ENCODE results near the gene COL6A1.

DNA sequence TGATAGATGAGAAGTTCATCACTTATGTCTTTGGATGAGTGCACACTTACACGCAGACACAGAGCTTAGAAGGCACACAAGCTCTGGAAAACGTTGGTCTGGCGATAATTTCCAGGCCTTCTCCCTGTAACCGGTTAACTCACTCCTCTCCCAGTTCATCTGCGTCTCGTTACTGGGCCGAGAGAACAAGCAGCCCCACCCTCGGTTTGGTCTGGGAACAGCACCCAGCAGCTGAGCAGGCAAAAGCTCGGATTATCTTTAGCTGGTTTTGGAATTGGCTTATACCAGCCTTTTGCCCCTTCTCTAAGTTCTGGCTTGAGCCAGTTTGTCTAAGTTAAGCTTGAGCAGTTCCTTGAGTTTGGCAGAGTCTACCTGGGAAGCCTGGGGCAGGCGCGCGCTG lies 27.3 kb upstream of the COL6A1 start:
- no peak for TF ChIP-seq POLR2AphosphoS5 (IDR thresholded peaks at IDR 0.05)
- no peak for TF ChIP-seq CTCF (IDR thresholded peaks at IDR 0.05 in 8 of 11, conservative IDR thresholded peaks at IDR 0.05 in 3 of 11)

Data from spleen (tissue), 7 donors.